Kidney (tissue), 14 donors: ENCODE results near the gene ZNF668. TPM values are rescaled to one million over a fixed set of nuclear protein-coding genes. Genes with fewer than 3 reads are reported as not detected.

ENCODE experiments used
- DNase-seq, 5 donors: peaks; one replicate each; pipeline ENCODE4 v3.0.0-alpha.2; 2013 to 2020
- FAIRE-seq: peaks from 2 replicates; lab custom pipeline; 2012; peaks lifted over from hg19 to GRCh38; lab: Jason Lieb, UNC
- H3K27ac ChIP-seq, 2 donors: one replicate each; pipeline ENCODE4 v1.7.0; 2013; ENCODE audit warnings: low read depth in 2 of 2, low read length in 2 of 2, inconsistent platforms in 1 of 2
- H3K27me3 ChIP-seq: one replicate; pipeline ENCODE4 v1.7.1; 2013; ENCODE audit warnings: low read length, inconsistent platforms; ENCODE audit not compliant: control insufficient read depth, insufficient read depth
- H3K36me3 ChIP-seq, 3 donors: one replicate each; pipeline versions ENCODE4 v1.7.0 to v1.7.1; 2013; ENCODE audit warnings: low read length in 3 of 3, control low read depth in 1 of 3, inconsistent platforms in 1 of 3; ENCODE audit not compliant: insufficient read depth in 3 of 3, control insufficient read depth in 2 of 3
- H3K4me1 ChIP-seq, 3 donors: one replicate each; pipeline versions ENCODE4 v1.7.0 to v1.7.1; 2013; ENCODE audit warnings: low read length in 3 of 3, inconsistent platforms in 1 of 3, low read depth in 1 of 3; ENCODE audit not compliant: control insufficient read depth in 2 of 3, insufficient read depth in 2 of 3
- H3K4me3 ChIP-seq, 3 donors: one replicate each; pipeline versions ENCODE4 v1.7.0 to v1.8.1; 2013; ENCODE audit warnings: low read length in 3 of 3, control low read depth in 1 of 3, inconsistent platforms in 1 of 3
- H3K9ac ChIP-seq, 3 donors: one replicate each; pipeline versions ENCODE4 v1.7.0 to v1.7.1; 2013; ENCODE audit warnings: low read length in 3 of 3, control low read depth in 1 of 3, inconsistent platforms in 1 of 3
- H3K9me3 ChIP-seq, 3 donors: one replicate each; pipeline versions ENCODE4 v1.7.0 to v1.7.1; 2013; ENCODE audit warnings: low read length in 3 of 3, control low read depth in 1 of 3, inconsistent platforms in 1 of 3; ENCODE audit not compliant: control insufficient read depth in 2 of 3, insufficient read depth in 1 of 3
- CTCF ChIP-seq: IDR thresholded peaks from 3 replicates; pipeline ENCODE4 v1.5.1; 2012; ENCODE audit warnings: mild to moderate bottlenecking, moderate library complexity, borderline replicate concordance; ENCODE audit not compliant: insufficient read depth; ENCODE audit errors: extremely low read depth
- intact Hi-C: fragments of 100-400 bp; cut with DNase I; formaldehyde crosslinking; loops from one replicate; pipeline ENCODE4 v1.11.1; 2022
- polyA plus RNA-seq: library from polyadenylated mRNA; stranded (reverse); fragments of 350-450 nt; fragmentation: Illumina TruSeq; extraction: RNeasy Lipid Tissue Mini Kit (QIAGEN cat#74804); gene quantifications from one replicate; pipeline ENCODE4 v1.2.3, GENCODE V29; 2014; ENCODE audit warnings: low read depth, low replicate concordance; ENCODE audit not compliant: insufficient read depth
- total RNA-seq: library from RNA; stranded (reverse); fragmentation: NEBNext Ultra II Directional; extraction: Animal tissue kit (Norgen Biotek cat#: 25700); gene quantifications from one replicate; pipeline ENCODE4 v1.2.1, GENCODE V29; 2021
- donor health status: control.
- donor health status: control.
- donor health status: control.
- donor health status: control.
- donor health status: control.
- donor health status: DM: yes; HTN: yes; CAD: no.
- donor health status: Normal renal cell carcinoma (clear cell type).

Gene ZNF668
- total and polyA plus RNA-seq, 2 donors from 2014 or later = 5.4 to 6.4 TPM

GRCh38 chr16:31088459-31089183, 14.6 kb upstream of the ZNF668 start, which contains the start of gene PRSS53:
Gene PRSS53, minus strand, starts transcription at chr16:31088943. Its CDS starts 134 bp downstream, at chr16:31088809.
- H3K36me3 ChIP-seq = peaks cover 0 to 11% (median 4%) of the 10 kb centered on the region in 3 donors
- TF ChIP-seq CTCF = no peak
- intact Hi-C loops = no loop called here
- H3K4me1 ChIP-seq = peaks cover 0 to 3% (median 0%) of the 10 kb centered on the region in 3 donors
- H3K9ac ChIP-seq = no peak within 1 kb of the TSS
- no peaks in the 10 kb centered on the region for H3K9me3 ChIP-seq
- H3K27ac ChIP-seq = no peak within 1 kb of the TSS
- FAIRE-seq (no peak), DNase-seq (no peak)
- no peaks in the 10 kb centered on the region for H3K27me3 ChIP-seq
- H3K4me3 ChIP-seq = no peak within 1 kb of the TSS

- Histone ChIP-seq H3K36me3 (peaks cover 0 to 11% (median 4%) of the 10 kb centered on the region in 3 donors), H3K4me1 (no peaks in the 10 kb centered on the region), H3K27me3 (no peaks in the 10 kb centered on the region), H3K9ac (no peak overlapping the region), H3K9me3 (no peaks in the 10 kb centered on the region), H3K4me3 (no peak overlapping the region), H3K27ac (no peak overlapping the region)
- FAIRE-seq = no peak
- intact Hi-C loops = no loop called here
- no peak for TF ChIP-seq CTCF
- no peak for DNase-seq
Measured at GRCh38 chr16:31087971-31088370, 13.9 kb upstream of the ZNF668 start.

- Histone ChIP-seq H3K9ac (no peak overlapping the region), H3K9me3 (no peaks in the 10 kb centered on the region), H3K4me1 (no peaks in the 10 kb centered on the region), H3K4me3 (no peak overlapping the region), H3K27ac (no peak overlapping the region), H3K27me3 (no peaks in the 10 kb centered on the region), H3K36me3 (peaks cover 0 to 11% (median 4%) of the 10 kb centered on the region in 3 donors)
- DNase-seq (no peak), FAIRE-seq (no peak)
- intact Hi-C loops = no loop called here
- no peak for TF ChIP-seq CTCF
Measured at GRCh38 chr16:31087481-31087880, 13.4 kb upstream of the ZNF668 start.
